SK-N-SH treated with all-trans-retinoic acid at 6 μM for 48 hours (cell line): ENCODE results near the gene NLRP1.
"Not testable (repeated sequence)": the region's sequence is repeated elsewhere in the genome, so short reads cannot be mapped to it uniquely, and the experiment has no call there.

ENCODE experiments used
- ATAC-seq: fragments of 200-7000 bp; cut with Tn5 transposase; 3 replicates; pipeline ENCODE4 v1.9.1; 2020; ENCODE audit warnings: mild to moderate bottlenecking, moderate library complexity
- ARNTL ChIP-seq: fragments of 450-650 bp; formaldehyde crosslinking; IDR thresholded peaks from 2 replicates; pipeline ENCODE4 v1.5.0; 2020; ENCODE audit warnings: low read depth, mild to moderate bottlenecking, moderate library complexity, borderline replicate concordance
- BACH2 ChIP-seq: fragments of 250-450 bp; sonication (Bioruptor Pico); IDR thresholded peaks from 2 replicates; pipeline ENCODE4 v1.9.0; 2021; ENCODE audit warnings: mild to moderate bottlenecking, borderline replicate concordance
- ESRRG ChIP-seq: fragments of 250-450 bp; sonication (Bioruptor Pico); IDR thresholded peaks from 2 replicates; pipeline ENCODE4 v1.6.1; 2021; ENCODE audit warnings: mild to moderate bottlenecking
- GLIS3 ChIP-seq: fragments of 250-450 bp; sonication (Bioruptor Pico); IDR thresholded peaks from 2 replicates; pipeline ENCODE4 v1.5.0; 2020; ENCODE audit warnings: mild to moderate bottlenecking, moderate library complexity
- OSR1 ChIP-seq: fragments of 250-450 bp; sonication (Bioruptor Pico); IDR thresholded peaks from 2 replicates; pipeline ENCODE4 v1.8.0; 2022; ENCODE audit warnings: moderate library complexity, mild to moderate bottlenecking, inconsistent platforms
- PPARA ChIP-seq: fragments of 250-450 bp; sonication (Bioruptor Pico); IDR thresholded peaks from 2 replicates; pipeline ENCODE4 v1.5.0; 2020; ENCODE audit warnings: mild to moderate bottlenecking, borderline replicate concordance
- RARB ChIP-seq: fragments of 250-450 bp; sonication (Bioruptor Pico); IDR thresholded peaks from 2 replicates; pipeline ENCODE4 v1.8.0; 2021; ENCODE audit warnings: mild to moderate bottlenecking, moderate library complexity
- SNAI2 ChIP-seq: fragments of 250-450 bp; sonication (Bioruptor Pico); IDR thresholded peaks from 2 replicates; pipeline ENCODE4 v1.5.0; 2020; ENCODE audit warnings: mild to moderate bottlenecking, moderate library complexity
- TOX ChIP-seq: fragments of 250-450 bp; sonication (Bioruptor Pico); IDR thresholded peaks from 2 replicates; pipeline ENCODE4 v1.8.0; 2021; ENCODE audit warnings: mild to moderate bottlenecking, moderate library complexity, borderline replicate concordance
- ZC3H10 ChIP-seq: fragments of 250-450 bp; sonication (Bioruptor Pico); IDR thresholded peaks from 2 replicates; pipeline ENCODE4 v1.5.1; 2021; ENCODE audit warnings: mild to moderate bottlenecking, moderate library complexity
- ZFP3 ChIP-seq: fragments of 250-450 bp; sonication (Bioruptor Pico); IDR thresholded peaks from 2 replicates; pipeline ENCODE4 v1.5.0; 2020; ENCODE audit warnings: mild to moderate bottlenecking, moderate library complexity
- ZNF565 ChIP-seq: fragments of 450-650 bp; formaldehyde crosslinking; conservative IDR thresholded peaks from 2 replicates; pipeline ENCODE4 v1.5.0; 2020; ENCODE audit warnings: low read depth, mild to moderate bottlenecking, moderate library complexity
- ZNF8 ChIP-seq: fragments of 450-650 bp; formaldehyde crosslinking; IDR thresholded peaks from 2 replicates; pipeline ENCODE4 v1.5.0; 2020; ENCODE audit warnings: mild to moderate bottlenecking, moderate library complexity
- TF ChIP-seq, protein P1 (sequence below): fragments of 250-450 bp; sonication (Bioruptor Pico); IDR thresholded peaks from 2 replicates; pipeline ENCODE4 v1.8.0; 2020; ENCODE audit warnings: mild to moderate bottlenecking, moderate library complexity, borderline replicate concordance
- TF ChIP-seq, protein P2 (sequence below): fragments of 250-450 bp; sonication (Bioruptor Pico); IDR thresholded peaks from 2 replicates; pipeline ENCODE4 v1.8.0; 2021; ENCODE audit warnings: low read depth, mild to moderate bottlenecking, moderate library complexity, borderline replicate concordance
- TF ChIP-seq, protein P3 (sequence below): fragments of 250-450 bp; sonication (Bioruptor Pico); IDR thresholded peaks from 2 replicates; pipeline ENCODE4 v1.5.1; 2020; ENCODE audit warnings: low read depth, mild to moderate bottlenecking, moderate library complexity
- TF ChIP-seq, protein P4 (sequence below): fragments of 250-450 bp; sonication (Bioruptor Pico); IDR thresholded peaks from 2 replicates; pipeline ENCODE4 v1.5.1; 2021; ENCODE audit warnings: mild to moderate bottlenecking, moderate library complexity
- TF ChIP-seq, protein P5 (sequence below): fragments of 250-450 bp; sonication (Bioruptor Pico); IDR thresholded peaks from 2 replicates; pipeline ENCODE4 v1.5.0; 2020; ENCODE audit warnings: mild to moderate bottlenecking, moderate library complexity

The NLRP1 gene

DNA sequence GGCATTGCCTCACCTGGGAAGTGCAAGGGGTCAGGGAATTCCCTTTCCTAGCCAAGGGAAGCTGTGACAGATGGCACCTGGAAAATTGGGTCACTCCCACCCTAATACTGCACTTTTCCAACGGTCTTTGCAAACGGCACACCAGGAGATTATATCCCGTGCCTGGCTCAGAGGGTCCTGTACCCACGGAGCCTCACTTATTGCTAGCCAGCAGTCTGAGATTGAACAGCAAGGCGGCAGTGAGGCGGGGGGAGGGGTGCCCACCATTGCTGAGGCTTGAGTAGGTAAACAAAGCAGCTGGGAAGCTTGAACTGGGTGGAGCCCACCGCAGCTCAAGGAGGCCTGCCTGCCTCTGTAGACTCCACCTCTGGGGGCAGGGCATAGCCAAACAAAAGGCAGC is 11.3 kb downstream of the NLRP1 start:
- ATAC-seq, result not testable (repeated sequence)

DNA sequence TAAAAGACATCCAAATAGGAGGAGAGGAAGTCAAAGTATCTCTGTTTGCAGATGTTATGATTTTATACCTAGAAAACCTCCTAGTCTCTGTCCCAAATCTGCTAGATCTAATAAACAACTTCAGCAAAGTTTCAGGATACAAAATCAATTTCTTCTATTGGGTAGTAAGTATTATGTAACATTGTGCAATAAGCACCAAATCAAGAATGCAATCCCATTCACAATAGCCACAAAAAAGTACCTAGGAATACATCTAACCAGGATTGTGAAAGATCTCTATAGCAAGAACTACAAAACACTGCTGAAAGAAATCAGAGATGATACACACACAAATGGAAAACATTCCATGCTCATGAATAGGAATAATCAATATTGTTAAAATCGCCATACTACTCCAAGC is 13.0 kb downstream of the NLRP1 start:
- no peak for ATAC-seq
- TF ChIP-seq, protein P1, sequence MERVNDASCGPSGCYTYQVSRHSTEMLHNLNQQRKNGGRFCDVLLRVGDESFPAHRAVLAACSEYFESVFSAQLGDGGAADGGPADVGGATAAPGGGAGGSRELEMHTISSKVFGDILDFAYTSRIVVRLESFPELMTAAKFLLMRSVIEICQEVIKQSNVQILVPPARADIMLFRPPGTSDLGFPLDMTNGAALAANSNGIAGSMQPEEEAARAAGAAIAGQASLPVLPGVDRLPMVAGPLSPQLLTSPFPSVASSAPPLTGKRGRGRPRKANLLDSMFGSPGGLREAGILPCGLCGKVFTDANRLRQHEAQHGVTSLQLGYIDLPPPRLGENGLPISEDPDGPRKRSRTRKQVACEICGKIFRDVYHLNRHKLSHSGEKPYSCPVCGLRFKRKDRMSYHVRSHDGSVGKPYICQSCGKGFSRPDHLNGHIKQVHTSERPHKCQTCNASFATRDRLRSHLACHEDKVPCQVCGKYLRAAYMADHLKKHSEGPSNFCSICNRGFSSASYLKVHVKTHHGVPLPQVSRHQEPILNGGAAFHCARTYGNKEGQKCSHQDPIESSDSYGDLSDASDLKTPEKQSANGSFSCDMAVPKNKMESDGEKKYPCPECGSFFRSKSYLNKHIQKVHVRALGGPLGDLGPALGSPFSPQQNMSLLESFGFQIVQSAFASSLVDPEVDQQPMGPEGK (CRISPR knock-in tag), result no peak
- no peak for TF ChIP-seq ARNTL
- TF ChIP-seq OSR1 (CRISPR knock-in tag), result no peak
- TF ChIP-seq SNAI2 (CRISPR knock-in tag), result no peak
- TF ChIP-seq, protein P2, sequence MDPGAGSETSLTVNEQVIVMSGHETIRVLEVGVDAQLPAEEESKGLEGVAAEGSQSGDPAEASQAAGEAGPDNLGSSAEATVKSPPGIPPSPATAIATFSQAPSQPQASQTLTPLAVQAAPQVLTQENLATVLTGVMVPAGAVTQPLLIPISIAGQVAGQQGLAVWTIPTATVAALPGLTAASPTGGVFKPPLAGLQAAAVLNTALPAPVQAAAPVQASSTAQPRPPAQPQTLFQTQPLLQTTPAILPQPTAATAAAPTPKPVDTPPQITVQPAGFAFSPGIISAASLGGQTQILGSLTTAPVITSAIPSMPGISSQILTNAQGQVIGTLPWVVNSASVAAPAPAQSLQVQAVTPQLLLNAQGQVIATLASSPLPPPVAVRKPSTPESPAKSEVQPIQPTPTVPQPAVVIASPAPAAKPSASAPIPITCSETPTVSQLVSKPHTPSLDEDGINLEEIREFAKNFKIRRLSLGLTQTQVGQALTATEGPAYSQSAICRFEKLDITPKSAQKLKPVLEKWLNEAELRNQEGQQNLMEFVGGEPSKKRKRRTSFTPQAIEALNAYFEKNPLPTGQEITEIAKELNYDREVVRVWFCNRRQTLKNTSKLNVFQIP (CRISPR knock-in tag), result no peak
- no peak for TF ChIP-seq ESRRG (CRISPR knock-in tag)
- no peak for TF ChIP-seq ZFP3
- TF ChIP-seq GLIS3 (CRISPR knock-in tag), result no peak
- TF ChIP-seq, protein P3, sequence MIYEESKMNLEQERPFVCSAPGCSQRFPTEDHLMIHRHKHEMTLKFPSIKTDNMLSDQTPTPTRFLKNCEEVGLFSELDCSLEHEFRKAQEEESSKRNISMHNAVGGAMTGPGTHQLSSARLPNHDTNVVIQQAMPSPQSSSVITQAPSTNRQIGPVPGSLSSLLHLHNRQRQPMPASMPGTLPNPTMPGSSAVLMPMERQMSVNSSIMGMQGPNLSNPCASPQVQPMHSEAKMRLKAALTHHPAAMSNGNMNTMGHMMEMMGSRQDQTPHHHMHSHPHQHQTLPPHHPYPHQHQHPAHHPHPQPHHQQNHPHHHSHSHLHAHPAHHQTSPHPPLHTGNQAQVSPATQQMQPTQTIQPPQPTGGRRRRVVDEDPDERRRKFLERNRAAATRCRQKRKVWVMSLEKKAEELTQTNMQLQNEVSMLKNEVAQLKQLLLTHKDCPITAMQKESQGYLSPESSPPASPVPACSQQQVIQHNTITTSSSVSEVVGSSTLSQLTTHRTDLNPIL (CRISPR knock-in tag), result no peak
- TF ChIP-seq PPARA (CRISPR knock-in tag), result no peak
- TF ChIP-seq, protein P4, sequence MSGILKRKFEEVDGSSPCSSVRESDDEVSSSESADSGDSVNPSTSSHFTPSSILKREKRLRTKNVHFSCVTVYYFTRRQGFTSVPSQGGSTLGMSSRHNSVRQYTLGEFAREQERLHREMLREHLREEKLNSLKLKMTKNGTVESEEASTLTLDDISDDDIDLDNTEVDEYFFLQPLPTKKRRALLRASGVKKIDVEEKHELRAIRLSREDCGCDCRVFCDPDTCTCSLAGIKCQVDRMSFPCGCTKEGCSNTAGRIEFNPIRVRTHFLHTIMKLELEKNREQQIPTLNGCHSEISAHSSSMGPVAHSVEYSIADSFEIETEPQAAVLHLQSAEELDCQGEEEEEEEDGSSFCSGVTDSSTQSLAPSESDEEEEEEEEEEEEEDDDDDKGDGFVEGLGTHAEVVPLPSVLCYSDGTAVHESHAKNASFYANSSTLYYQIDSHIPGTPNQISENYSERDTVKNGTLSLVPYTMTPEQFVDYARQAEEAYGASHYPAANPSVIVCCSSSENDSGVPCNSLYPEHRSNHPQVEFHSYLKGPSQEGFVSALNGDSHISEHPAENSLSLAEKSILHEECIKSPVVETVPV (CRISPR knock-in tag), result no peak
- no peak for TF ChIP-seq BACH2
- no peak for TF ChIP-seq ZNF565 (CRISPR knock-in tag)
- TF ChIP-seq RARB (CRISPR knock-in tag), result no peak
- TF ChIP-seq, all 23 proteins: peak for 0

DNA sequence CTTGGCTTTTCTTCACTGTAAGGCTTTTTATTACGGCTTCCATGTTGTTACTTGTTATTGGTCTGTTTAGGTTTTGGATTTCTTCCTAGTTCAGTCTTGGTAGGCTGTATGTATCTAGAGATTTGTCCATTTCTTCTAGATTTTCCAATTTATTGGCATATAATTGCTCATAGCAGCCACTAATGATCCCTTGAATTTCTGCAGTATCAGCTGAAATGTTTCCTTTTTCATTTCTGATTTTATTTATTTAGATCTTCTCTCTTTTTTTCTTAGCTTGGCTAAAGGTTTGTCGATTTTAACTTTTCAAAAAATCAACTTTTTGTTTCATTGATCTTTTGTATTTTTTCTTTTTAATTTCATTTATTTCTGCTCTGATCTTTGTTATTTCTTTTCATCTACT is 18.5 kb downstream of the NLRP1 start:
- TF ChIP-seq TOX (CRISPR knock-in tag) (no peak), ARNTL (no peak)
- TF ChIP-seq, protein P5, sequence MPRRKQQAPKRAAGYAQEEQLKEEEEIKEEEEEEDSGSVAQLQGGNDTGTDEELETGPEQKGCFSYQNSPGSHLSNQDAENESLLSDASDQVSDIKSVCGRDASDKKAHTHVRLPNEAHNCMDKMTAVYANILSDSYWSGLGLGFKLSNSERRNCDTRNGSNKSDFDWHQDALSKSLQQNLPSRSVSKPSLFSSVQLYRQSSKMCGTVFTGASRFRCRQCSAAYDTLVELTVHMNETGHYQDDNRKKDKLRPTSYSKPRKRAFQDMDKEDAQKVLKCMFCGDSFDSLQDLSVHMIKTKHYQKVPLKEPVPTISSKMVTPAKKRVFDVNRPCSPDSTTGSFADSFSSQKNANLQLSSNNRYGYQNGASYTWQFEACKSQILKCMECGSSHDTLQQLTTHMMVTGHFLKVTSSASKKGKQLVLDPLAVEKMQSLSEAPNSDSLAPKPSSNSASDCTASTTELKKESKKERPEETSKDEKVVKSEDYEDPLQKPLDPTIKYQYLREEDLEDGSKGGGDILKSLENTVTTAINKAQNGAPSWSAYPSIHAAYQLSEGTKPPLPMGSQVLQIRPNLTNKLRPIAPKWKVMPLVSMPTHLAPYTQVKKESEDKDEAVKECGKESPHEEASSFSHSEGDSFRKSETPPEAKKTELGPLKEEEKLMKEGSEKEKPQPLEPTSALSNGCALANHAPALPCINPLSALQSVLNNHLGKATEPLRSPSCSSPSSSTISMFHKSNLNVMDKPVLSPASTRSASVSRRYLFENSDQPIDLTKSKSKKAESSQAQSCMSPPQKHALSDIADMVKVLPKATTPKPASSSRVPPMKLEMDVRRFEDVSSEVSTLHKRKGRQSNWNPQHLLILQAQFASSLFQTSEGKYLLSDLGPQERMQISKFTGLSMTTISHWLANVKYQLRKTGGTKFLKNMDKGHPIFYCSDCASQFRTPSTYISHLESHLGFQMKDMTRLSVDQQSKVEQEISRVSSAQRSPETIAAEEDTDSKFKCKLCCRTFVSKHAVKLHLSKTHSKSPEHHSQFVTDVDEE (CRISPR knock-in tag), result no peak
- TF ChIP-seq, protein P2 (CRISPR knock-in tag), result no peak
- no peak for ATAC-seq

DNA sequence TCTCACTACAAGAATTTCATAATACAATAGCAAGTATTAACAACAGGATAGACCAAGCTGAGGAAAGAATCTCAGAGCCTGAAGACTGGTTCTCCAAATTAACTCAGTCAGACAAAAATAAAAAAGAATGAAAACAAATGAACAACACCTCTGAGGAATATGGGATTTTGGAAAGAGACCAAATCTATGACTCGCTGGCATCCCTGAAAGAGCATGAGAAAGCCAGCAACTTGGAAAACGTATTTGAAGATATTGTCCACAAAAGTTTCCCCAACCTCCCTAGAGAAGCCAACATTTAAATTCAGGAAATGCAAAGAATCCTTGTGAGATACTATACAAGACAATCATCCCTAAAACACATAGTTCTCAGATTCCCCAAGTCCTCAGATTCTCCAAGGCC is 20.9 kb downstream of the NLRP1 start:
- ATAC-seq, result no peak
- TF ChIP-seq ZC3H10 (CRISPR knock-in tag), result no peak
- TF ChIP-seq, protein P1 (CRISPR knock-in tag), result no peak
- TF ChIP-seq, protein P5 (CRISPR knock-in tag), result no peak
- TF ChIP-seq RARB (CRISPR knock-in tag), result no peak
- no peak for TF ChIP-seq ZNF565 (CRISPR knock-in tag)
- TF ChIP-seq, protein P3 (CRISPR knock-in tag), result no peak
- TF ChIP-seq PPARA (CRISPR knock-in tag), result no peak
- no peak for TF ChIP-seq ZNF8 (CRISPR knock-in tag)
- TF ChIP-seq ESRRG (CRISPR knock-in tag), result no peak
- no peak for TF ChIP-seq SNAI2 (CRISPR knock-in tag)
